SK-N-SH (cell line): ENCODE measurements around the gene KIAA0513. TPM values are rescaled to one million over a fixed set of nuclear protein-coding genes. Genes with fewer than 3 reads are reported as not detected.

Experiments
- CTCF ChIA-PET: fragments of 300-600, 350-600 bp; formaldehyde crosslinking; extraction: SDS; loops from one replicate; lab custom pipeline; 2021; lab: Yijun Ruan, JAX
- POLR2A ChIA-PET: fragments of 350-600 bp; sonication (Branson Sonifier 250); formaldehyde crosslinking; extraction: SDS; loops from one replicate; lab custom pipeline; 2020; ENCODE audit warnings: antibody characterized with exemption, inconsistent platforms; lab: Yijun Ruan, JAX
- DNase-seq: peaks from one replicate; pipeline ENCODE4 v3.0.0; 2012
- H2AFZ ChIP-seq: fragments of 200-600 bp; sonication (generic); 2 replicates; pipeline ENCODE4 v1.8.1; 2016; ENCODE audit warnings: antibody characterized with exemption, mild to moderate bottlenecking, low read depth
- H3F3A ChIP-seq: fragments of 200-600 bp; sonication (generic); replicated peaks from 2 replicates; pipeline ENCODE3; 2016; ENCODE audit warnings: antibody characterized with exemption, mild to moderate bottlenecking; ENCODE audit not compliant: insufficient read depth
- H3K27ac ChIP-seq, 2 experiments: fragments of 200-500 bp in 1 of 2; fragments of 200-600 bp in 1 of 2; sonication (Bioruptor generic) in 1 of 2; sonication (generic), shearing (Covaris generic) in 1 of 2; 2 replicates each; pipeline versions ENCODE4 v1.5.1 to v1.6.1; 2014 to 2016; ENCODE audit warnings: low read depth in 2 of 2, inconsistent platforms in 1 of 2, low read length in 1 of 2, mild to moderate bottlenecking in 1 of 2, mixed read lengths in 1 of 2
- H3K27me3 ChIP-seq: fragments of 200-600 bp; sonication (generic), shearing (Covaris generic); 2 replicates; pipeline ENCODE4 v1.6.1; 2016; ENCODE audit warnings: mixed run types; ENCODE audit not compliant: insufficient read depth
- H3K36me3 ChIP-seq, 2 experiments: fragments of 200-500 bp in 1 of 2; fragments of 200-600 bp in 1 of 2; sonication (Bioruptor generic) in 1 of 2; sonication (generic) in 1 of 2; replicated peaks in 1 of 2; 2 replicates each; pipeline versions ENCODE3 to v1.5.1; 2014 to 2016; ENCODE audit warnings: low read length in 1 of 2, mild to moderate bottlenecking in 1 of 2; ENCODE audit not compliant: insufficient read depth in 2 of 2, control insufficient read depth in 1 of 2
- H3K4me1 ChIP-seq, 2 experiments: fragments of 200-500 bp in 1 of 2; fragments of 200-600 bp in 1 of 2; sonication (Bioruptor generic) in 1 of 2; sonication (generic), shearing (Covaris generic) in 1 of 2; 2 replicates each; pipeline versions ENCODE4 v1.5.1 to v1.6.1; 2014 to 2016; ENCODE audit warnings: low read depth in 1 of 2, low read length in 1 of 2, mixed run types in 1 of 2; ENCODE audit not compliant: insufficient read depth in 2 of 2, control insufficient read depth in 1 of 2
- H3K4me2 ChIP-seq: fragments of 200-600 bp; sonication (generic), shearing (Covaris generic); 2 replicates; pipeline ENCODE4 v1.6.1; 2017; ENCODE audit warnings: mixed run types
- H3K4me3 ChIP-seq, 2 experiments: fragments of 200-500 bp in 1 of 2; fragments of 200-600 bp in 1 of 2; sonication (Bioruptor generic) in 1 of 2; sonication (generic), shearing (Covaris generic) in 1 of 2; 2 replicates each; pipeline versions ENCODE4 v1.5.1 to v1.8.1; 2014 to 2016; ENCODE audit warnings: low read depth in 2 of 2, inconsistent platforms in 1 of 2, low read length in 1 of 2, mild to moderate bottlenecking in 1 of 2, mixed read lengths in 1 of 2, moderate library complexity in 1 of 2
- H3K79me2 ChIP-seq: fragments of 200-600 bp; sonication (generic); 2 replicates; pipeline ENCODE4 v1.8.1; 2017; ENCODE audit warnings: mild to moderate bottlenecking; ENCODE audit not compliant: insufficient read depth
- H3K9ac ChIP-seq: fragments of 200-600 bp; sonication (generic); 2 replicates; pipeline ENCODE4 v1.6.1; 2017; ENCODE audit warnings: mixed run types
- H3K9me2 ChIP-seq: fragments of 200-600 bp; sonication (generic); 2 replicates; pipeline ENCODE4 v1.6.1; 2017; ENCODE audit warnings: mixed run types
- H3K9me3 ChIP-seq: fragments of 200-600 bp; sonication (generic); 2 replicates; pipeline ENCODE4 v1.6.1; 2017; ENCODE audit warnings: mixed run types, mild to moderate bottlenecking, moderate library complexity
- H4K20me1 ChIP-seq: fragments of 200-600 bp; sonication (generic); 2 replicates; pipeline ENCODE4 v1.6.1; 2017; ENCODE audit warnings: mild to moderate bottlenecking, mixed run types; ENCODE audit not compliant: insufficient read depth
- CTCF ChIP-seq: fragments of 200-600 bp; sonication (generic); IDR thresholded peaks from 2 replicates; pipeline ENCODE4 v1.6.1; 2017; ENCODE audit warnings: antibody characterized with exemption, mild to moderate bottlenecking, moderate library complexity
- ELF1 ChIP-seq: IDR thresholded peaks from 2 replicates; pipeline ENCODE4 v1.4.0; 2012
- EZH2phosphoT487 ChIP-seq: fragments of 200-600 bp; sonication (generic); IDR thresholded peaks from 2 replicates; pipeline ENCODE4 v1.6.1; 2017; ENCODE audit warnings: low read depth, mixed run types, mild to moderate bottlenecking, antibody characterized with exemption, moderate library complexity, borderline replicate concordance
- FOXM1 ChIP-seq: IDR thresholded peaks from 2 replicates; pipeline ENCODE4 v1.4.0; 2012; ENCODE audit warnings: low read depth, mild to moderate bottlenecking
- GABPA ChIP-seq: IDR thresholded peaks from 2 replicates; pipeline ENCODE4 v1.4.0; 2012; ENCODE audit warnings: low read depth, mild to moderate bottlenecking
- NFIC ChIP-seq: IDR thresholded peaks from 2 replicates; pipeline ENCODE4 v1.4.0; 2012; ENCODE audit warnings: borderline replicate concordance
- NRF1 ChIP-seq: IDR thresholded peaks from 2 replicates; pipeline ENCODE4 v1.6.1; 2012; ENCODE audit warnings: low read depth, mild to moderate bottlenecking, low read length
- POLR2AphosphoS5 ChIP-seq: IDR thresholded peaks from 2 replicates; pipeline ENCODE4 v1.6.1; 2012; ENCODE audit warnings: low read depth, low read length
- RAD21 ChIP-seq: IDR thresholded peaks from 2 replicates; pipeline ENCODE4 v1.6.1; 2012; ENCODE audit warnings: mild to moderate bottlenecking, low read length
- RCOR1 ChIP-seq: fragments of 150-350 bp; IDR thresholded peaks from 2 replicates; pipeline ENCODE4 v1.6.1; 2017; ENCODE audit warnings: antibody characterized with exemption, low read length
- RFX5 ChIP-seq: IDR thresholded peaks from 2 replicates; pipeline ENCODE4 v1.6.1; 2012; ENCODE audit warnings: mild to moderate bottlenecking, improper control_type of control experiment, low read length
- RXRA ChIP-seq: IDR thresholded peaks from 2 replicates; pipeline ENCODE4 v1.4.0; 2012; ENCODE audit warnings: low read depth, mild to moderate bottlenecking, borderline replicate concordance
- SMC3 ChIP-seq: IDR thresholded peaks from 2 replicates; pipeline ENCODE4 v1.6.1; 2012; ENCODE audit warnings: low read depth, low read length, improper control_type of control experiment
- TAF1 ChIP-seq: IDR thresholded peaks from 2 replicates; pipeline ENCODE4 v1.6.1; 2012; ENCODE audit warnings: low read depth, mild to moderate bottlenecking, low read length, moderate library complexity, borderline replicate concordance
- TCF12 ChIP-seq: IDR thresholded peaks from 2 replicates; pipeline ENCODE4 v1.4.0; 2012
- TEAD4 ChIP-seq: IDR thresholded peaks from 2 replicates; pipeline ENCODE4 v1.4.0; 2012; ENCODE audit warnings: mild to moderate bottlenecking, borderline replicate concordance; ENCODE audit not compliant: insufficient read depth
- USF1 ChIP-seq: IDR thresholded peaks from 2 replicates; pipeline ENCODE4 v1.4.0; 2012; ENCODE audit warnings: low read depth, borderline replicate concordance
- USF2 ChIP-seq: fragments of 150-350 bp; IDR thresholded peaks from 2 replicates; pipeline ENCODE4 v1.6.1; 2017; ENCODE audit warnings: antibody characterized with exemption, low read length, low read depth, borderline replicate concordance
- YY1 ChIP-seq: IDR thresholded peaks from 2 replicates; pipeline ENCODE4 v1.4.0; 2012; ENCODE audit warnings: low read depth, mild to moderate bottlenecking
- WGBS: methylation state at CpG from one replicate; pipeline ENCODE4 v1.1.6; 2017; ENCODE audit warnings: low lambda C conversion rate; 5-methylcytosine and 5-hydroxymethylcytosine counted together
- polyA plus RNA-seq, 3 experiments: library from polyadenylated mRNA; depleted of rRNA; stranded (reverse); fragments of >200 nt; gene quantifications; 2 replicates each; pipeline ENCODE4 v1.2.3, GENCODE V29; 2012

The KIAA0513 gene
- polyA plus RNA-seq, 1 of the 3 experiments (the other 2 are of a cell fraction): 6.5 TPM

GRCh38 chr16:85074225-85074914 is 46.8 kb downstream of the KIAA0513 start:
- Histone ChIP-seq H3K79me2 (no peaks in the 10 kb centered on the region), H4K20me1 (no peaks in the 10 kb centered on the region), H2AFZ (no peak overlapping the region), H3K4me1 (no peaks in the 10 kb centered on the region), H3K27ac (no peak overlapping the region), H3K4me2 (no peak overlapping the region), H3K9me2 (no peaks in the 10 kb centered on the region), H3K9me3 (no peaks in the 10 kb centered on the region), H3K36me3 (peaks cover 0 to 6% of the 10 kb centered on the region in 2 experiments), H3K27me3 (no peaks in the 10 kb centered on the region), H3K9ac (no peak overlapping the region), H3K4me3 (no peak overlapping the region), H3F3A (no peaks in the 10 kb centered on the region)
- WGBS: 92% methylated on average over 6 of the region's 6 CpGs
- POLR2A ChIA-PET: no interaction called here
- CTCF ChIA-PET: no interaction called here
- TF ChIP-seq RAD21 (no peak), TAF1 (no peak), NRF1 (no peak), RXRA (no peak), POLR2AphosphoS5 (no peak), USF2 (no peak), ELF1 (no peak), RFX5 (no peak), YY1 (no peak), RCOR1 (no peak), GABPA (no peak), TCF12 (no peak), NFIC (no peak), FOXM1 (no peak), USF1 (no peak), EZH2phosphoT487 (no peak), SMC3 (no peak), TEAD4 (no peak)
- DNase-seq: no peak

GRCh38 chr16:85075236-85075924 is 47.8 kb downstream of the KIAA0513 start:
- ChIA-PET POLR2A (no interaction called here), CTCF (interaction anchor here (1.0 to 2.5 kb wide), 3 partner anchors 12 to 105 kb away, joined by 3 to 11 read pairs (median 6); no protein-coding TSS in a partner anchor)
- Histone ChIP-seq H3K4me3 (no peak overlapping the region), H3K9me2 (no peaks in the 10 kb centered on the region), H3K79me2 (no peaks in the 10 kb centered on the region), H2AFZ (no peak overlapping the region), H3K36me3 (peaks cover 0 to 6% of the 10 kb centered on the region in 2 experiments), H3K27ac (no peak overlapping the region), H3K4me1 (no peaks in the 10 kb centered on the region), H3K9me3 (no peaks in the 10 kb centered on the region), H3K9ac (no peak overlapping the region), H4K20me1 (no peaks in the 10 kb centered on the region), H3F3A (no peaks in the 10 kb centered on the region), H3K4me2 (no peak overlapping the region), H3K27me3 (no peaks in the 10 kb centered on the region)
- TF ChIP-seq EZH2phosphoT487: no peak
- no peak for TF ChIP-seq RCOR1
- TF ChIP-seq CTCF: no peak
- TF ChIP-seq USF1: no peak
- 87% methylated on average over 15 of the region's 16 CpGs for WGBS
- no peak for DNase-seq
